Gastroesophageal sphincter (tissue), 4 donors: Measurements from ENCODE around the gene LMF1. TPM values are rescaled to one million over a fixed set of nuclear protein-coding genes. Genes with fewer than 3 reads are reported as not detected.

Experiments
- ATAC-seq: fragments of 150-250 bp; one replicate; pipeline ENCODE4 v1.9.1; 2016; ENCODE audit warnings: mild to moderate bottlenecking, moderate library complexity
- H3K27ac ChIP-seq, 4 donors: fragments of 200-600 bp; sonication (generic) in 3 of 4; 1 replicate in 3 of 4; 2 replicates in 1 of 4; pipeline ENCODE4 v1.5.1; 2016 to 2019
- H3K27me3 ChIP-seq: fragments of 200-600 bp; sonication (generic); one replicate; pipeline ENCODE4 v1.5.1; 2019
- H3K36me3 ChIP-seq, 2 donors: fragments of 200-600 bp; sonication (generic); one replicate each; pipeline ENCODE4 v1.5.1; 2019; ENCODE audit warnings: control low read depth in 1 of 2
- H3K4me1 ChIP-seq, 3 donors: fragments of 200-600 bp; sonication (generic); 1 replicate in 2 of 3; 2 replicates in 1 of 3; pipeline ENCODE4 v1.5.1; 2016 to 2019; ENCODE audit warnings: control low read depth in 2 of 3
- H3K4me3 ChIP-seq, 2 donors: fragments of 200-600 bp; sonication (generic); one replicate each; pipeline ENCODE4 v1.5.1; 2019; ENCODE audit warnings: mild to moderate bottlenecking in 1 of 2, moderate library complexity in 1 of 2
- H3K9me3 ChIP-seq, 3 donors: fragments of 200-600 bp; sonication (generic); one replicate each; pipeline ENCODE4 v1.5.1; 2017 to 2019; ENCODE audit warnings: control low read depth in 2 of 3
- EP300 ChIP-seq: sonication (generic); formaldehyde crosslinking; IDR thresholded peaks from one replicate; pipeline ENCODE4 v1.6.1; 2017; ENCODE audit warnings: antibody characterized with exemption, mild to moderate bottlenecking
- POLR2A ChIP-seq, 2 donors: fragments of 450-650 bp; IDR thresholded peaks; one replicate each; pipeline ENCODE4 v1.6.1; 2017; ENCODE audit warnings: antibody characterized with exemption in 2 of 2, mild to moderate bottlenecking in 2 of 2, moderate library complexity in 1 of 2
- POLR2AphosphoS5 ChIP-seq: sonication (generic); formaldehyde crosslinking; IDR thresholded peaks from one replicate; pipeline ENCODE4 v1.6.1; 2017; ENCODE audit warnings: antibody characterized with exemption
- WGBS, 2 donors: methylation state at CpG; one replicate each; pipeline ENCODE4 v1.1.5; 2018; ENCODE audit warnings: low coverage in 1 of 2; 5-methylcytosine and 5-hydroxymethylcytosine counted together
- total RNA-seq, 4 donors: library from RNA; depleted of rRNA; stranded (reverse); fragments of >200 nt; gene quantifications; one replicate each; pipeline ENCODE4 v1.1.0, GENCODE V29; 2016
- TF ChIP-seq, protein P1 (sequence below), 4 experiments: fragments of 200-600 bp in 2 of 4; fragments of 450-650 bp in 2 of 4; sonication (generic) in 1 of 4; IDR thresholded peaks; one replicate each; pipeline ENCODE4 v1.5.1; 2017 to 2019; ENCODE audit warnings: antibody characterized with exemption in 4 of 4, mild to moderate bottlenecking in 2 of 4, moderate library complexity in 2 of 4

The LMF1 gene
- total RNA-seq, 4 donors from 2014 or later: 13.7 to 57.3 (median 20.9) TPM

DNA sequence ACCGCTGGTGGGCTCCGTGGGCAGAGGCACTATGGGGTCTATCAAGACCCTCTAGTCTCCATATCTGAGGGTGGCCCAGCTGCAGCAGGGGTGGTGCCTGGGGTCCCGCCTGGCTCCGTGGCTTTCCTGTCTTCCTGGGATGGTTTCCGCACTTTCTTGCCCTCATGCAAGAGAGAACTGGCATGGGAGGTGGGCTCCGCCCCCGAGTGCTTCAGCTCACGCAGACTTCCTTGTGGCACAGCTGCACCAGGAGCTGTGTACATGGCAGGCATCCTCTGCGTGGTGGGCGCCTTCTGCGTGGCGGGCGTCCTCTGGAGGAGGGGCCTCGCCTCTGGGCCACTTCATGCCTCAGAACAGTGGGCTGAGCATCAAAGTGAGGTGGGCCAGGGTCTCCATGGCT, 73.1 kb downstream of the LMF1 start:
- no peak overlapping the region for H3K4me3 ChIP-seq
- peaks cover 0 to 7% (median 0%) of the 10 kb centered on the region in 3 donors for H3K4me1 ChIP-seq
- 80% methylated on average over 5 of the region's 14 CpGs; no CpG with 5 or more reads in 1 of the 2 donors for WGBS, 2 donors
- H3K36me3 ChIP-seq: peaks cover 0 to 63% of the 10 kb centered on the region in 2 donors
- H3K27ac ChIP-seq: peak overlapping the region in 1 of 4 donors; percentile 44
- TF ChIP-seq, protein P1, sequence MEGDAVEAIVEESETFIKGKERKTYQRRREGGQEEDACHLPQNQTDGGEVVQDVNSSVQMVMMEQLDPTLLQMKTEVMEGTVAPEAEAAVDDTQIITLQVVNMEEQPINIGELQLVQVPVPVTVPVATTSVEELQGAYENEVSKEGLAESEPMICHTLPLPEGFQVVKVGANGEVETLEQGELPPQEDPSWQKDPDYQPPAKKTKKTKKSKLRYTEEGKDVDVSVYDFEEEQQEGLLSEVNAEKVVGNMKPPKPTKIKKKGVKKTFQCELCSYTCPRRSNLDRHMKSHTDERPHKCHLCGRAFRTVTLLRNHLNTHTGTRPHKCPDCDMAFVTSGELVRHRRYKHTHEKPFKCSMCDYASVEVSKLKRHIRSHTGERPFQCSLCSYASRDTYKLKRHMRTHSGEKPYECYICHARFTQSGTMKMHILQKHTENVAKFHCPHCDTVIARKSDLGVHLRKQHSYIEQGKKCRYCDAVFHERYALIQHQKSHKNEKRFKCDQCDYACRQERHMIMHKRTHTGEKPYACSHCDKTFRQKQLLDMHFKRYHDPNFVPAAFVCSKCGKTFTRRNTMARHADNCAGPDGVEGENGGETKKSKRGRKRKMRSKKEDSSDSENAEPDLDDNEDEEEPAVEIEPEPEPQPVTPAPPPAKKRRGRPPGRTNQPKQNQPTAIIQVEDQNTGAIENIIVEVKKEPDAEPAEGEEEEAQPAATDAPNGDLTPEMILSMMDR (IDR thresholded peaks at IDR 0.05): no peak
- no peak for TF ChIP-seq POLR2AphosphoS5
- no peak for TF ChIP-seq EP300
- TF ChIP-seq POLR2A (IDR thresholded peaks at IDR 0.05): no peak
- no peaks in the 10 kb centered on the region for H3K9me3 ChIP-seq
- H3K27me3 ChIP-seq: no peaks in the 10 kb centered on the region
- no peak for ATAC-seq

DNA sequence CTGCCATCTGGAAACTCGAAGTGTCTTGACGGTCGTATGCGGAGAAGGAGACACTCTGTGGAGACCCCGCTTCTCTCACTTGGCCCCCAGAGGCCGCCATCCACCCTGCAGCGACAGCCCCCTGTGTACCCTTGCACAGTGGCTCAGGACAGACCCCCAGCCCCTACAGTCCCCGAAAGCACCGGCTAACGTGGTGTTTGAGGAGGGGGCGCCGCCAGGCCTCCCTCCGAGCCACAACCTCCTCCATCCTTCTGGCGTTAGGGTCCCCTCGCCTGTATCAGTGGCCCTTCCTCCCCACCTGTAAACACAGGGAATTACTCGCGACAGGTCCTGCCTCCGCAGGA, 73.6 kb downstream of the LMF1 start:
- Histone ChIP-seq H3K4me1 (peaks cover 0 to 7% (median 0%) of the 10 kb centered on the region in 3 donors), H3K9me3 (no peaks in the 10 kb centered on the region), H3K27me3 (no peaks in the 10 kb centered on the region), H3K36me3 (peaks cover 0 to 69% of the 10 kb centered on the region in 2 donors), H3K27ac (peak overlapping the region in 1 of 4 donors; percentile 44), H3K4me3 (no peak overlapping the region)
- no peak for ATAC-seq
- 80% methylated on average over 5 of the region's 18 CpGs; no CpG with 5 or more reads in 1 of the 2 donors for WGBS, 2 donors
- TF ChIP-seq POLR2AphosphoS5 (no peak), EP300 (no peak), POLR2A (IDR thresholded peaks at IDR 0.05) (no peak)
- TF ChIP-seq, protein P1 (IDR thresholded peaks at IDR 0.05): no peak

DNA sequence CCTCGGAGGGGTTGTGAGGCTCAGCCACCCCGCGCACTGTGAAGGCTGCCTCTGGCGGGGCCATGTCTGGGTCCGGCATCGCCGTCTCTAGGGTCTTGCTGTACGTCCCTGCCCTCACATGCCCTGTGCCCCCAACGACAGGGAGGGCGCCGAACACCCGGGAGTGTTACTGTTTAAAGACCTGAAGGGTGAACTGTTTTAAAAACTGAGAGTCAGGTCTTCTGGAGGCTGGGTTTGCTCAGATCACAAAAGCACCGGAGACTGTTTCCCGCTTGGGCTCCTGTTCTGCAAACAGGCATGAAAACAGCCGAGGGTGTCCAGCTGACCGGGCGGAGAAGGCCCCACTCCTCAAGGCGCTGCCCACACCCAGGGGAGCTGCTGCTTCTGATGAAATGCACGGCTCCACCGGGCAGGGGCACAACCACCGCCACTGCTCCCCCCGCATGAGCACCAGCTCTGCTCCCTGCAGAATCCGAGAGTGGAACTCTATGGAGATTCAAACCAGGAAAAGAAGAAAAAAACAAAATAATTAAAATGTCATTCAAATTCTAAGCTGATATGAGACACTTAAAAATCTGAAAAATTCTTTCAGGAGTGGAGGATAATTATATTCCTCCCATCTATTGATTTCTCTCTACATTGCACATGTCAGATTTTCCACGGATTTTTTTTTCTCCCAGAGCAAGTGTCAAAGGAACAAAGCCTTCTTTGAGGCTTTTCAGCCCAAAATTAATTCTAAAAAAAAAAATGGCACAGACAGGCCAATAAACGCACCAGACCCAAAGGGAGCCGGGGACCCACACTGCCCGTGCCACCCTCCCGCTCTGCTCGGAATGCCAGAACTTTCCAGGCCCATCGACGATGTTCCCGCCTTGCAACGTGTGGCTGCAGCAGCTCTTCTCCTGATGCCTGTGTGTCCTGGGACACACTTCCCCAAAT, 74.3 kb downstream of the LMF1 start:
- no peaks in the 10 kb centered on the region for H3K27me3 ChIP-seq
- ATAC-seq: no peak
- TF ChIP-seq POLR2A (IDR thresholded peaks at IDR 0.05) (no peak), EP300 (no peak), POLR2AphosphoS5 (no peak)
- TF ChIP-seq, protein P1 (IDR thresholded peaks at IDR 0.05): no peak
- H3K36me3 ChIP-seq: peaks cover 0 to 69% of the 10 kb centered on the region in 2 donors
- peaks cover 0 to 7% (median 0%) of the 10 kb centered on the region in 3 donors for H3K4me1 ChIP-seq
- 80 to 87% methylated on average over 6 to 9 of the region's 33 CpGs for WGBS, 2 donors
- no peak overlapping the region for H3K4me3 ChIP-seq
- H3K9me3 ChIP-seq: no peaks in the 10 kb centered on the region
- peak overlapping the region in 1 of 4 donors; percentile 45 for H3K27ac ChIP-seq

DNA sequence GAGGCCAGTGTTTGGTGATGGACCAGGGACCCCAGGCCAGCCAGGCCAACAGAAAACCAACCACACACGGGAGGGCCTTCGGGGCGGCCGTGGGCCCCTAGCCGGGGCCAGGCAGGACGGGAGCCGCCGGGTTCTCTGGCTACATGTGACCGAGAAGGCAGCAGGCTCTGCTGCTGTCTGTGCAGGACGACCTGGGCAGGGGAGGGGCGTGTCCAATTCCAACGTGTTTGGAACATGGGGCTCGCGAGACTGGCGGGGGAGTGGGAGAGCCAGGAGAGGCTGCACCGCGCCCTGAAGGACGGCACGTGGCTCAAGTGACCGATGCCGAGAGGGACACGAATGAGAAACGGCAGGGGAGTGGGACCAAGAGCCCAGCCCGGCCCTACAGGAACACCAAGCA, 75.4 kb downstream of the LMF1 start:
- ATAC-seq: no peak
- H3K4me1 ChIP-seq: peaks cover 0 to 7% (median 0%) of the 10 kb centered on the region in 3 donors
- H3K27ac ChIP-seq: peak overlapping the region in 1 of 4 donors; percentile 25
- H3K4me3 ChIP-seq: no peak overlapping the region
- no CpG with 5 or more reads among the region's 24 CpGs for WGBS, 2 donors
- peaks cover 0 to 75% of the 10 kb centered on the region in 2 donors for H3K36me3 ChIP-seq
- no peaks in the 10 kb centered on the region for H3K27me3 ChIP-seq
- no peaks in the 10 kb centered on the region for H3K9me3 ChIP-seq
- TF ChIP-seq EP300 (no peak), POLR2AphosphoS5 (no peak), POLR2A (IDR thresholded peaks at IDR 0.05) (no peak)
- TF ChIP-seq, protein P1 (IDR thresholded peaks at IDR 0.05): no peak

DNA sequence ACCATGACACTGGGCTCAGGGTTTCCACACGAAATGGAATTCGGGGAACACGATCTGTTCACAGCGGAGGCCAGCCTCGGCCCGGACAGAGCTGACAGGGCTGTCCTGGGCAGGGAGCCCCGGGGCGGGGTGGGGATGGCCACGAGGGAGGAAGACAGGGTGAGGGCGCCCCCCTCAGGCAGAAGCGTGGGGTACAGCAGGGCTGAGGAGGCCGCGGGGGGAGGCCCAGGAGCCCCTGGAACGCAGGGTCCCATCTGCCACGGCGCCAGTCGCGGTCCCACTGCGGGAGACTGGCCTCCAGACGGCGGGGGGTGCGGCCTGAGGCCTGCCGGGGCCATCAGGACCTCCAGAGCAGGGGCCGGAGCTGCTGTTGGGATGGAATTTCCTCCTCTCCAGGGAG, 75.9 kb downstream of the LMF1 start:
- no CpG with 5 or more reads among the region's 24 CpGs for WGBS, 2 donors
- peak overlapping the region in 1 of 4 donors; percentile 25 for H3K27ac ChIP-seq
- ATAC-seq: no peak

More for the DNA sequence above, 75.9 kb downstream of the LMF1 start:
- Histone ChIP-seq H3K4me1 (peaks cover 0 to 7% (median 0%) of the 10 kb centered on the region in 3 donors), H3K9me3 (no peaks in the 10 kb centered on the region), H3K27me3 (no peaks in the 10 kb centered on the region), H3K4me3 (no peak overlapping the region), H3K36me3 (peaks cover 0 to 74% of the 10 kb centered on the region in 2 donors)
- TF ChIP-seq EP300: no peak
- TF ChIP-seq, protein P1 (IDR thresholded peaks at IDR 0.05): no peak
- TF ChIP-seq POLR2AphosphoS5: no peak
- no peak for TF ChIP-seq POLR2A (IDR thresholded peaks at IDR 0.05)
